Nucleus accumbens (tissue), 56 donors: ENCODE results near the gene CNOT1.

Experiments
- DNase-seq, 56 donors: peaks; one replicate each; lab custom pipeline; 2025; lab: John Stamatoyannopoulos, UW

Gene CNOT1

GRCh38 chr16:58530179-58530578 is 99.4 kb downstream of the CNOT1 start:
- no peak for DNase-seq

DNA sequence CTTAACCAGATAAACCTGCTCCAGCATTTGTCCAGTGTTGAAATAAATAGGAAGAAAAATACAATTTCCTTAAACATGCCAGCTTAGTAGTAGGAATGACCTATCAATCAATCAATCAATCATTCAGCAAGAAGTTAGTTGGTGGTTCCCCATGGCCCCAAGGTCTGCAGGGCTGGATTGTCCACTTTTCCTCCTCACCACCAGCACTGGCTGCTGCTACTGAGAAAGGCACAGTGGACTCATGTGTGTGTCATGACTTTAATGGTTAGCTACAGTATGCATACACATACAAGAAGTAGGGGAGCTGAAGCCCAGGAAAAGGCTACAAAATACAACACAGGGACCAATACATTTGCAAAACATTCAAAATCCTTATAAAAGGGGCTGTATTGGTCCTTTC is 109.9 kb downstream of the CNOT1 start:
- DNase-seq: no peak

DNA sequence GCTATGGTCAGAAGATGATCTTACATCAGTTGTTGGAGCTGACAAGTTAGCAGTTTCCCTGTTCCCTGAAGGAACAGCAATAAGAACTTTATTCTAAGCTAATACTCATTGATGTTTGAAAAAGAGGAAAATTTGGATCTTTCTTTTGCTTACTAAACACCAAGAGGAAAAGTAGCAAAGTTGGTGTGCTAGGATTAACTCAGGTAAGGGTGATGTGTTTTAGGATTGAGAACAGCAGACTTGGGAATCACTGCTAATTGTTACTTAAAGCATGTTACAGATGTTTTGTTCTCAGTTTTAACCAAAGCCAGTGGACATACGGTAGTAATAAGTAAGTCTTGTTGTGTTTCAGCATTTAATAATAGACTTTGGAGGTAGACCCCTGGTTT is 110.7 kb downstream of the CNOT1 start:
- no peak for DNase-seq

- DNase-seq: no peak
These were observed 111.3 kb downstream of the CNOT1 start for GRCh38 chr16:58518083-58518979.

DNA sequence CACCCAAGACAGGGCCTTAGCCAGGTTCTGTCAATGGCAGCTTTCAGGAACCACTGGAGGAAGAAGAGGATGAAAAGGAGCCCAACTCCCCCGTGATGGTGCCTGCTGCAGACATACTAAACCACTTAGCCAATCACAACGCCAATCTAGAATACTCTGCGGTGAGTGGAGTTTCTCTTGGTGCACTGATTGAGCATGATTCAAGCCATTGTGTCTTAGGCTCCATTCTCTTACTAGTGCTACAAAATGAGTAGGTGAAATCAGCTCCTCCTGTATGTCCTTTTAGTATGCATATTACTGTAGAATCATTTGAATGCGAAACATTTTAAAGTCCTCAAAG is 112.9 kb downstream of the CNOT1 start:
- DNase-seq: no peak

GRCh38 chr16:58515871-58516767 is 113.5 kb downstream of the CNOT1 start:
- peak in 1 of 56 donors; percentile 52 for DNase-seq

- DNase-seq: peak; percentile 30 to 93 (median 78)
These were observed 114.3 kb downstream of the CNOT1 start, which contains the start of gene SETD6 for GRCh38 chr16:58515125-58515870. TSS of gene SETD6 (plus strand) at chr16:58515517. CDS start at chr16:58515538, 21 bp downstream.

DNA sequence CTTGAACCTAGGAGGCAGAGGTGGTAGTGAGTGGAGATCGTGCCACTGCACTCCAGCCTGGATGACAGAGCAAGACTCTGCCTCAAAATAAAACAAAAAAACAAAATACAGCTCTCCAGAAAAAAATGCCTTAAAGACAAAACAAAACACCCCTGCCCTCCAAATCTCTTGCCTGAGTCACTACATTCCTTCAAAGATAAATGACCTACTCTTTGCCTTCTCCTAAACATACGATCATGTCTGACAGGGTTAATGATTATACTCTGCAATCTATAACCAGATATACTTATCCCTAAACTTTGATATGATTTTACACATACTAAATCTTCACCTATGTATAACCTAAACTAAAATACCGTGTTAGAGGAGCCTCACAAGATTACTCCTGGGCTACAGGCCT is 115.8 kb downstream of the CNOT1 start:
- DNase-seq: no peak

GRCh38 chr16:58511933-58512815 is 117.5 kb downstream of the CNOT1 start:
- peak in 40 of 56 donors; percentile 21 to 82 (median 44) for DNase-seq

DNA sequence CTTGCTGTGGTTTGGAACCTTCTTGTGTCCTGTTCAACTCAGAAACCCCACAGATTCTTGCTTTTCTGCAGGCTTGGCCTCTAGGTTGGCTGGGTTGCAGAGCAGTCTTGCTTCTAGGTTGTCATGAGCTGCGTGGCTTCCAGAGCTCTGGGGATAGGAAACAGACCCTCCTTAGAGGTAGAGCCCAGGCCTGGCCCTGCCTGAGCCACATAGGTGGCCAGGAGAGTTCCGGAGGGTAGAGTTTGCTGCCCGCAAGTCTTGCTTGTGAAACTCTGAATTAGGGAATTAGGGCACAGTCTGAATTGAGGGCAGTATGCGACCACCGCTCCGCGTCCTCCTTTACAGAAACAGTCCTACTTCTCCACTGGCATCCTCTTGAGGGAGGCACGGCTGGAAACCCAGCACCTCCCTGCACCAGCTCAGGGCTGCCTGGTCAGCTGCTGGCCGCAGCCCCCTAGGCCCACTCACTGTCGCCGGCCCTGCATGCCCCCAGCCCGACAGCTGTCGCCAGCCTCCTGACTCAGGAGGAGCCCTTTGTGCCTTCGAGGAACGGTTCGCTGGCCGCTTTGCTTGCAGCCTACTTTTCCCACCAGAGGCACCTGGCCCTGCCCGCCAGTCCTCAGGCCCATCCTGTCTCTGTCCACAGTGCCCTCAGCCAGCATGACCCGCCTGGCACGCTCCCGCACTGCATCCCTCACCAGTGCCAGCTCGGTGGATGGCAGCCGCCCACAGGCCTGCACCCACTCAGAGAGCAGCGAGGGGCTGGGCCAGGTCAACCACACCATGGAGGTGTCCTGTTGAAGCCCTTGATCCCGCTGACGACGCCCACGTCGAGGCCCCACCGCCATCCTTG is 118.6 kb downstream of the CNOT1 start:
- no peak for DNase-seq

GRCh38 chr16:58510097-58510775 is 119.4 kb downstream of the CNOT1 start:
- DNase-seq: no peak

- no peak for DNase-seq
These were observed 120.2 kb downstream of the CNOT1 start for GRCh38 chr16:58509256-58510096.

DNA sequence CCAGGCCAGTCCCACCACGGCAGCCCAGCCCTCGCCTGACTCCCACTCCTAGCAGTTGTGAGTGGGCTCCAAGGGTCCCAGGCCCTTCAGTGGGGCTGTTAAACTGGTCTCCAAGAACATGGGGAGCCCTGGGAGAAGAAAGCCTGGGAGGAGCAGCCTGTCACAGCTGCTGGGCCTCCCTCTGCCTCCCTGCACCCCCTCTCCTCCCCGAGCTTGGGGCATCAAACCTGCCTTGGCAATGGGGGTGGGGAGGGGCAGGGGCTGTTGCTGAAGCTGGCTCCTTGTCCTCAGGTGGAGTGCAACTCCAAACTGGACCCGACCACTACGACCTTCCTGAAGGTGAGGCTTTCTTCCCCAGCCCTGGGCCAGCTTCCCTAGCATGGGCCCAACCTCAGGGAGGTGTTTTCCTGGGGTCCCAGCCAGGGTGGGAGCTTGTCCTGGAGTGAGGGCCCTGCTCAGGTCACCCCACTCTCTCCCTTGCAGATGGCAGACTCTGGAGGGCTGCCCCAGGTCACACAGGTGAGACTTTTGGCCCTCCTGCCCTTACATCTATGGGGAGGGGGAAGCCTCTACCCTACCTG is 120.9 kb downstream of the CNOT1 start:
- DNase-seq: no peak

- DNase-seq: no peak
These were observed 121.5 kb downstream of the CNOT1 start for GRCh38 chr16:58507963-58508670.

DNA sequence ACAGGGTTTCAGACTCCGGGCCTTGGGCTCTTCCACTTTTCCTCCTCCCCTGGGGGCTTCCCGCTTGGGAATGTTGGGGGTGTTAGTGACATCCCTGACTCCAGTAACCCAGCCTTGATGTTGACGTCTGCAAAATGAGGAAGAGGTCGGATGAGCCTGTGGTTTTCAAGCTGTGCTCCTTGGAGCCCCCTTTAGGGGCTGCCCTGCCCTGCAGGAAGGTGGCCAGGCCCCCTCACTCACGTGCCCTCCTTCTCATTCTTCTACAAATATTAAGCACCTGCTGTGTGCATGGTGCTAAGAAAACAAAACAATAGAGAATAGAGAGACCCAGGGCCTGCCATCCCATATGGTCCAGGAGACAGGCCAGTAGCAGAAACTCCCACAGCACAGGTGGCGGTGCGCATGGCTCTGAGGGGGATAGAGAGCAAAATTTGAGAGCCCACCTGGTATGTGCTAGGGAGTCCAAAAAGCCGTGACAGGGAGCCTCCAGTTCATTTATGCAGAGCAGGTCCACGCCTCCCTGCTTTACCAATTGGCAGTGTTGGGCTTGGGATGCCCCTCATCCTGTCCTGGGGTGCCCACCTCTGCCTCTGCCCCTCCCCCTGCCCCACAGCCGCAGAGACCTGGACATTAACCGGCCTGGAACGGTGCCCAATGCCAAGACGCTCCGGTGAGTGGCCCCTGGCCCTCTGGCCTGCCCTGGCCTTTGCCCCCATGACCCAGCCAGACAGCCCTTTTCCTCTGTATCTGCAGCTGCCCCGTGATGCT is 122.2 kb downstream of the CNOT1 start:
- no peak for DNase-seq
